GM12878 (cell line): ENCODE measurements around the gene RAB29. TPM values are rescaled to one million over a fixed set of nuclear protein-coding genes. Genes with fewer than 3 reads are reported as not detected.

Experiments used
- ATAC-seq: fragments of 200-7000 bp; cut with Tn5 transposase; 3 replicates; pipeline ENCODE4 v1.9.1; 2020; ENCODE audit warnings: mild to moderate bottlenecking, moderate library complexity
- BruUV-seq: library from RNA; stranded (reverse); fragments of 400-500 nt; replicated peaks from 2 replicates; lab custom pipeline; 2021; lab: Mats Ljungman, UMichigan
- CTCF ChIA-PET: fragments of 300-600 bp; sonication (Branson Sonifier 250); formaldehyde crosslinking; extraction: SDS; loops from one replicate; lab custom pipeline; 2021; ENCODE audit warnings: inconsistent platforms; lab: Yijun Ruan, JAX
- POLR2A ChIA-PET: fragments of 350-600 bp; formaldehyde crosslinking; extraction: SDS; loops from one replicate; lab custom pipeline; 2021; ENCODE audit warnings: inconsistent platforms; lab: Charles Lee
- RAD21 ChIA-PET: fragments of 300-600 bp; sonication (Branson Sonifier 250); formaldehyde crosslinking; loops from one replicate; lab custom pipeline; 2023; ENCODE audit warnings: antibody characterized with exemption; ENCODE audit not compliant: unreplicated experiment; lab: Charles Lee
- SMC1A ChIA-PET: fragments of 300-600 bp; sonication (Branson Sonifier 250); formaldehyde crosslinking; loops from one replicate; lab custom pipeline; 2023; ENCODE audit not compliant: unreplicated experiment, uncharacterized antibody; lab: Charles Lee
- DNase-seq: peaks from one replicate; pipeline ENCODE4 v3.0.0-alpha.2; 2011; ENCODE audit warnings: low read depth, low spot score
- FAIRE-seq: peaks from 3 replicates; lab custom pipeline; 2011; peaks lifted over from hg19 to GRCh38; lab: Jason Lieb, UNC
- H2AFZ ChIP-seq: 2 replicates; pipeline ENCODE4 v1.6.0; 2011; ENCODE audit warnings: low read depth, low read length, control low read depth; ENCODE audit not compliant: control insufficient read depth
- H3K27ac ChIP-seq: 2 replicates; pipeline ENCODE4 v1.5.1; 2011; ENCODE audit warnings: control low read depth; ENCODE audit not compliant: control insufficient read depth, insufficient read depth
- H3K27me3 ChIP-seq, 2 experiments: replicated peaks in 1 of 2; 2 replicates each; pipeline versions ENCODE4 v1.6.0 to v1.6.1; 2011; ENCODE audit warnings: low read length in 1 of 2; ENCODE audit not compliant: control insufficient read depth in 2 of 2, insufficient read depth in 2 of 2
- H3K36me3 ChIP-seq, 2 experiments: 2 replicates each; pipeline ENCODE4 v1.5.1; 2011; ENCODE audit warnings: low read length in 1 of 2; ENCODE audit not compliant: control insufficient read depth in 2 of 2, insufficient read depth in 2 of 2
- H3K4me1 ChIP-seq: 2 replicates; pipeline ENCODE4 v1.6.1; 2011; ENCODE audit warnings: mild to moderate bottlenecking, low read length, moderate library complexity, mixed read lengths; ENCODE audit not compliant: control insufficient read depth, insufficient read depth
- H3K4me2 ChIP-seq: 2 replicates; pipeline ENCODE4 v1.6.0; 2011; ENCODE audit warnings: control low read depth; ENCODE audit not compliant: control insufficient read depth, insufficient read depth
- H3K4me3 ChIP-seq: fragments of 200-600 bp; sonication (generic); 2 replicates; pipeline ENCODE4 v1.5.1; 2016
- H3K79me2 ChIP-seq: 2 replicates; pipeline ENCODE4 v1.6.0; 2011; ENCODE audit warnings: low read length; ENCODE audit not compliant: control insufficient read depth, insufficient read depth
- H3K9ac ChIP-seq: 2 replicates; pipeline ENCODE4 v1.8.0; 2011; ENCODE audit warnings: low read length, control low read depth, mixed read lengths; ENCODE audit not compliant: control insufficient read depth, insufficient read depth
- H3K9me3 ChIP-seq: replicated peaks from 3 replicates; pipeline ENCODE4 v1.5.1; 2011; ENCODE audit warnings: mild to moderate bottlenecking, low read length; ENCODE audit not compliant: control insufficient read depth, insufficient read depth
- H4K20me1 ChIP-seq: 2 replicates; pipeline ENCODE4 v1.6.0; 2011; ENCODE audit not compliant: control insufficient read depth, insufficient read depth
- CHD2 ChIP-seq: IDR thresholded peaks from 2 replicates; pipeline ENCODE4 v1.6.1; 2011; ENCODE audit warnings: low read depth, low read length, improper control_type of control experiment, borderline replicate concordance
- CHD4 ChIP-seq: fragments of 200-600 bp; sonication (generic); IDR thresholded peaks from 2 replicates; pipeline ENCODE4 v1.6.1; 2016; ENCODE audit warnings: mild to moderate bottlenecking
- E2F8 ChIP-seq: fragments of 450-650 bp; IDR thresholded peaks from 2 replicates; pipeline ENCODE4 v1.6.1; 2018; ENCODE audit warnings: mild to moderate bottlenecking, low read depth, moderate library complexity; ENCODE audit not compliant: partially characterized antibody
- EGR1 ChIP-seq, 2 experiments: IDR thresholded peaks; 1 replicate in 1 of 2; 2 replicates in 1 of 2; pipeline ENCODE4 v1.6.1; 2011 to 2012; ENCODE audit warnings: low read depth in 2 of 2, low read length in 2 of 2, borderline replicate concordance in 1 of 2, mild to moderate bottlenecking in 1 of 2, moderate library complexity in 1 of 2
- ESRRA ChIP-seq: IDR thresholded peaks from 2 replicates; pipeline ENCODE4 v1.6.1; 2012; ENCODE audit warnings: mild to moderate bottlenecking, low read length, improper control_type of control experiment
- IRF4 ChIP-seq: IDR thresholded peaks from 2 replicates; pipeline ENCODE4 v1.6.1; 2011; ENCODE audit warnings: low read depth, low read length
- JUND ChIP-seq: IDR thresholded peaks from 2 replicates; pipeline ENCODE4 v1.6.1; 2012; ENCODE audit warnings: low read depth, mild to moderate bottlenecking, low read length, improper control_type of control experiment, moderate library complexity
- LARP7 ChIP-seq: fragments of 450-650 bp; IDR thresholded peaks from 2 replicates; pipeline ENCODE4 v1.6.1; 2017; ENCODE audit warnings: mild to moderate bottlenecking
- NFIC ChIP-seq: IDR thresholded peaks from 2 replicates; pipeline ENCODE4 v1.6.1; 2012; ENCODE audit warnings: low read depth, mild to moderate bottlenecking, inconsistent platforms, low read length, moderate library complexity
- SREBF1 ChIP-seq: IDR thresholded peaks from 2 replicates; pipeline ENCODE4 v1.6.1; 2012; ENCODE audit warnings: mild to moderate bottlenecking, low read length
- SREBF2 ChIP-seq: IDR thresholded peaks from 2 replicates; pipeline ENCODE4 v1.6.1; 2012; ENCODE audit warnings: mild to moderate bottlenecking, low read length
- TAF1 ChIP-seq: IDR thresholded peaks from 2 replicates; pipeline ENCODE4 v1.6.1; 2011; ENCODE audit warnings: mild to moderate bottlenecking, low read depth, low read length, borderline replicate concordance
- TARDBP ChIP-seq: IDR thresholded peaks from 2 replicates; pipeline ENCODE4 v1.6.1; 2016; ENCODE audit warnings: borderline replicate concordance
- ZBED1 ChIP-seq: IDR thresholded peaks from 2 replicates; pipeline ENCODE4 v1.6.1; 2016; ENCODE audit warnings: borderline replicate concordance
- ZSCAN29 ChIP-seq: fragments of 450-650 bp; IDR thresholded peaks from 2 replicates; pipeline ENCODE4 v1.6.1; 2017; ENCODE audit warnings: mild to moderate bottlenecking, moderate library complexity
- WGBS: methylation state at CpG from one replicate; pipeline ENCODE4 v1.1.6; 2016; ENCODE audit warnings: low lambda C conversion rate; ENCODE audit not compliant: insufficient replicate concordance, insufficient coverage; ENCODE audit errors: missing lambda C conversion rate; 5-methylcytosine and 5-hydroxymethylcytosine counted together
- in situ Hi-C: fragments of 300-500 bp; cut with MboI; formaldehyde crosslinking; loops from 9 replicates; pipeline ENCODE4 v1.14.3; 2018; ENCODE audit warnings: mixed read lengths
- intact Hi-C: fragments of 100-400 bp; cut with micrococcal nuclease; formaldehyde crosslinking; loops from one replicate; pipeline ENCODE4 v1.14.2; 2022; ENCODE audit not compliant: unreplicated experiment
- polyA plus RNA-seq, 11 experiments: library from polyadenylated mRNA; depleted of rRNA in 4 of 11; unstranded in 6 of 11; stranded (reverse) in 5 of 11; fragments of >200 nt; fragmentation: Nextera tagmentation in 4 of 11; fragmentation: Illumina TruSeq in 1 of 11; extraction: Ambion mirVana in 4 of 11; extraction: Trizol in 1 of 11; gene quantifications; 1 replicate in 1 of 11; 2 replicates in 10 of 11; pipeline versions ENCODE4 v1.2.1 to v1.2.3, GENCODE V29; 2011 to 2016; ENCODE audit warnings: inconsistent platforms in 2 of 11, missing spikeins in 2 of 11, low read depth in 1 of 11
- total RNA-seq, 4 experiments: library from RNA; depleted of rRNA in 3 of 4; stranded (reverse); fragments of >200 nt in 3 of 4; fragmentation: Illumina TruSeq in 1 of 4; extraction: Trizol in 1 of 4; gene quantifications; 2 replicates each; pipeline versions ENCODE4 v1.2.1 to v1.2.3, GENCODE V29; 2013 to 2021
- TF ChIP-seq, protein P1 (sequence below): fragments of 150-350 bp; IDR thresholded peaks from 2 replicates; pipeline ENCODE4 v1.6.1; 2016; ENCODE audit warnings: low read depth, low read length

The RAB29 gene
- total and polyA plus RNA-seq, 10 of the 15 experiments (the other 5 are each of a cell fraction or from before 2014, with no cell fraction given) = 11.7 to 74.5 (median 15.0) TPM

GRCh38 chr1:205774198-205775014, 876 bp downstream of the RAB29 start:
- Histone ChIP-seq H3K36me3 (no peaks in the 10 kb centered on the region; a peak in 1 of 4 replicates), H3K9me3 (no peaks in the 10 kb centered on the region), H3K4me3 (peak overlapping the region; percentile 88), H3K9ac (peak overlapping the region; percentile 70), H3K79me2 (peaks cover 9% of the 10 kb centered on the region), H3K27ac (peak overlapping the region; percentile 63), H2AFZ (peak overlapping the region; percentile 86), H3K27me3 (no peaks in the 10 kb centered on the region), H3K4me1 (peaks cover 12% of the 10 kb centered on the region), H3K4me2 (peak overlapping the region; percentile 90), H4K20me1 (no peaks in the 10 kb centered on the region)
- 1% methylated on average over 26 of the region's 36 CpGs for WGBS
- ATAC-seq (peak; percentile 76), DNase-seq (peak; percentile 58), FAIRE-seq (no peak)
- SMC1A ChIA-PET = interaction anchor here (0.7 to 4.6 kb wide), 18 partner anchors 11 to 203 kb away, joined by 3 to 30 read pairs (median 4); partner anchors contain the start of gene NUCKS1
- intact Hi-C loops = loop anchor here (1.0 kb wide), 1 partner anchor 24 kb away; the partner anchor contains the start of gene NUCKS1
- RAD21 ChIA-PET = interaction anchor here (0.6 to 5.0 kb wide), 20 partner anchors 19 to 963 kb away, joined by 3 to 56 read pairs (median 4); partner anchors contain the start of gene NUCKS1
- POLR2A ChIA-PET = interaction anchor here (0.5 to 3.4 kb wide), 16 partner anchors 12 to 272 kb away, joined by 3 to 28 read pairs (median 4); partner anchors contain the start of gene NUCKS1
- BruUV-seq = no TSS peak
- in situ Hi-C loops = no loop called here
- CTCF ChIA-PET = interaction anchor here (0.6 to 7.4 kb wide), 19 partner anchors 8 to 885 kb away, joined by 3 to 59 read pairs (median 5); no protein-coding TSS in a partner anchor
- no peak for TF ChIP-seq CHD2
- TF ChIP-seq TARDBP = no peak
- no peak for TF ChIP-seq EGR1 (IDR thresholded peaks at IDR 0.05; ENCODE audit: borderline replicate concordance in 1 of 2, low read depth in 2 of 2, low read length in 2 of 2)
- TF ChIP-seq IRF4 = 0 out of 2 replicates have a peak, but pooled peaks have one; percentile 16
- TF ChIP-seq ESRRA = no peak
- no peak for TF ChIP-seq ZBED1
- no peak for TF ChIP-seq SREBF1
- no peak for TF ChIP-seq TAF1
- TF ChIP-seq LARP7 = no peak
- TF ChIP-seq JUND = no peak
- no peak for TF ChIP-seq SREBF2
- no peak for TF ChIP-seq NFIC
- TF ChIP-seq ZSCAN29 = no peak
- no peak for TF ChIP-seq E2F8
- TF ChIP-seq, protein P1, sequence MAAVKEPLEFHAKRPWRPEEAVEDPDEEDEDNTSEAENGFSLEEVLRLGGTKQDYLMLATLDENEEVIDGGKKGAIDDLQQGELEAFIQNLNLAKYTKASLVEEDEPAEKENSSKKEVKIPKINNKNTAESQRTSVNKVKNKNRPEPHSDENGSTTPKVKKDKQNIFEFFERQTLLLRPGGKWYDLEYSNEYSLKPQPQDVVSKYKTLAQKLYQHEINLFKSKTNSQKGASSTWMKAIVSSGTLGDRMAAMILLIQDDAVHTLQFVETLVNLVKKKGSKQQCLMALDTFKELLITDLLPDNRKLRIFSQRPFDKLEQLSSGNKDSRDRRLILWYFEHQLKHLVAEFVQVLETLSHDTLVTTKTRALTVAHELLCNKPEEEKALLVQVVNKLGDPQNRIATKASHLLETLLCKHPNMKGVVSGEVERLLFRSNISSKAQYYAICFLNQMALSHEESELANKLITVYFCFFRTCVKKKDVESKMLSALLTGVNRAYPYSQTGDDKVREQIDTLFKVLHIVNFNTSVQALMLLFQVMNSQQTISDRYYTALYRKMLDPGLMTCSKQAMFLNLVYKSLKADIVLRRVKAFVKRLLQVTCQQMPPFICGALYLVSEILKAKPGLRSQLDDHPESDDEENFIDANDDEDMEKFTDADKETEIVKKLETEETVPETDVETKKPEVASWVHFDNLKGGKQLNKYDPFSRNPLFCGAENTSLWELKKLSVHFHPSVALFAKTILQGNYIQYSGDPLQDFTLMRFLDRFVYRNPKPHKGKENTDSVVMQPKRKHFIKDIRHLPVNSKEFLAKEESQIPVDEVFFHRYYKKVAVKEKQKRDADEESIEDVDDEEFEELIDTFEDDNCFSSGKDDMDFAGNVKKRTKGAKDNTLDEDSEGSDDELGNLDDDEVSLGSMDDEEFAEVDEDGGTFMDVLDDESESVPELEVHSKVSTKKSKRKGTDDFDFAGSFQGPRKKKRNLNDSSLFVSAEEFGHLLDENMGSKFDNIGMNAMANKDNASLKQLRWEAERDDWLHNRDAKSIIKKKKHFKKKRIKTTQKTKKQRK = no peak
- no peak for TF ChIP-seq CHD4
